ENCODE measurements around the gene MOV10.

The MOV10 gene

GRCh38 chr1:112643080-112643479, 31.4 kb upstream of the MOV10 start:
- no peak for DNase-seq (ENCODE audit: low read depth)
- no peak for TF ChIP-seq CTCF (conservative IDR thresholded peaks at IDR 0.05; ENCODE audit: low read depth, low read length)

GRCh38 chr1:112646225-112646624, 28.2 kb upstream of the MOV10 start:
- no peak for TF ChIP-seq CTCF (conservative IDR thresholded peaks at IDR 0.05; ENCODE audit: low read depth, low read length)
- no peak overlapping the region for H3K4me3 ChIP-seq (ENCODE audit: low read length)
- no peak for DNase-seq (ENCODE audit: low read depth)

More at GRCh38 chr1:112643080-112643479, 31.4 kb upstream of the MOV10 start:
- H3K4me3 ChIP-seq (ENCODE audit: low read length): no peak overlapping the region

- no peak for TF ChIP-seq CTCF (conservative IDR thresholded peaks at IDR 0.05; ENCODE audit: low read depth, low read length)
- DNase-seq (ENCODE audit: low read depth): no peak
- H3K4me3 ChIP-seq (ENCODE audit: low read length): no peak overlapping the region
Observed at GRCh38 chr1:112651205-112651604, 23.3 kb upstream of the MOV10 start.

- DNase-seq (ENCODE audit: low read depth): no peak
- no peak overlapping the region for H3K4me3 ChIP-seq (ENCODE audit: low read length)
- TF ChIP-seq CTCF (conservative IDR thresholded peaks at IDR 0.05; ENCODE audit: low read depth, low read length): no peak
Observed at GRCh38 chr1:112665857-112666256, 8.6 kb upstream of the MOV10 start.

- DNase-seq (ENCODE audit: low read depth): no peak
- TF ChIP-seq CTCF (conservative IDR thresholded peaks at IDR 0.05; ENCODE audit: low read depth, low read length): no peak
Observed at GRCh38 chr1:112666946-112667345, 7.5 kb upstream of the MOV10 start.

GRCh38 chr1:112672009-112672408, 2.5 kb upstream of the MOV10 start:
- DNase-seq (ENCODE audit: low read depth): no peak

More at GRCh38 chr1:112666946-112667345, 7.5 kb upstream of the MOV10 start:
- no peak overlapping the region for H3K4me3 ChIP-seq (ENCODE audit: low read length)

More at GRCh38 chr1:112672009-112672408, 2.5 kb upstream of the MOV10 start:
- no peak for TF ChIP-seq CTCF (conservative IDR thresholded peaks at IDR 0.05; ENCODE audit: low read depth, low read length)
- H3K4me3 ChIP-seq (ENCODE audit: low read length): no peak overlapping the region

Data from retinal pigment epithelial cell (primary cell).